ENCODE measurements around the gene GNS. TPM values are rescaled to one million over a fixed set of nuclear protein-coding genes. Genes with fewer than 3 reads are reported as not detected.

GNS gene
- total RNA-seq, 3 donors from 2014 or later: 57.4 to 79.2 (median 72.9) TPM

DNA sequence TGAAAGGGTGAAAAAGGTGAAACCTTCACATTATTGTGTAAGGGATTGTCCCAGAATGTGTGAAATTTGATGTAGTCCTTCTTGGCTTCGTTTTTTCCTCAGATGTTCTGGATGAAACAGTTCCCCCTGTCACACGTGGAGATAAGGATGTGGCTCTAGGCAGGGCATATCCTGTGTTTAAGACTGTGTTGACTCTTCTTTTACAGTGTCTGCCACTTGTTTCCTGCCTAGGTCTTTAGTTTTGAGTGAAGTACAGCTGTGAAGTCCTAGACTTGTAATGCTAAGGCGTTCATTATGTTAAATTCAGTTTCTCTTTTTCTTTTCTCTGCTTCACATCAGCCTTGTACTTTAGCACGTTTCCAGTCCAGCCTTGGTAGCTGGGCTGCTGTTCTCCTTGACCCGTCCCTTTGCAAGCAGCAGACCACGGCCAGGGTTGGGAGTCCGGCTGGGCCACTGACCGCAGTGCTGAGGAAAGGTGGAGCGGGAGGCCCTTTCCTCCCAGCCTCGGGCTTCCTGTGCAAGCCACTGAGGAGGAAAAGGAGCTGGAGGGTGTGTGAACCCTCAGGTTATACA is 89.8 kb downstream of the GNS start:
- H3K36me3 ChIP-seq (ENCODE audit: low read depth): no peaks in the 10 kb centered on the region
- ATAC-seq: peak; percentile 59
- peak; percentile 50 to 78 (median 68) for DNase-seq
- H3K4me3 ChIP-seq: no peak overlapping the region
- H3K9me3 ChIP-seq: no peaks in the 10 kb centered on the region
- peaks cover 77% of the 10 kb centered on the region for H3K4me1 ChIP-seq (ENCODE audit: low read depth)
- TF ChIP-seq, protein P1, sequence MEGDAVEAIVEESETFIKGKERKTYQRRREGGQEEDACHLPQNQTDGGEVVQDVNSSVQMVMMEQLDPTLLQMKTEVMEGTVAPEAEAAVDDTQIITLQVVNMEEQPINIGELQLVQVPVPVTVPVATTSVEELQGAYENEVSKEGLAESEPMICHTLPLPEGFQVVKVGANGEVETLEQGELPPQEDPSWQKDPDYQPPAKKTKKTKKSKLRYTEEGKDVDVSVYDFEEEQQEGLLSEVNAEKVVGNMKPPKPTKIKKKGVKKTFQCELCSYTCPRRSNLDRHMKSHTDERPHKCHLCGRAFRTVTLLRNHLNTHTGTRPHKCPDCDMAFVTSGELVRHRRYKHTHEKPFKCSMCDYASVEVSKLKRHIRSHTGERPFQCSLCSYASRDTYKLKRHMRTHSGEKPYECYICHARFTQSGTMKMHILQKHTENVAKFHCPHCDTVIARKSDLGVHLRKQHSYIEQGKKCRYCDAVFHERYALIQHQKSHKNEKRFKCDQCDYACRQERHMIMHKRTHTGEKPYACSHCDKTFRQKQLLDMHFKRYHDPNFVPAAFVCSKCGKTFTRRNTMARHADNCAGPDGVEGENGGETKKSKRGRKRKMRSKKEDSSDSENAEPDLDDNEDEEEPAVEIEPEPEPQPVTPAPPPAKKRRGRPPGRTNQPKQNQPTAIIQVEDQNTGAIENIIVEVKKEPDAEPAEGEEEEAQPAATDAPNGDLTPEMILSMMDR (IDR thresholded peaks at IDR 0.05): no peak
- intact Hi-C loops (cut with DNase I, micrococcal nuclease): no loop called here

DNA sequence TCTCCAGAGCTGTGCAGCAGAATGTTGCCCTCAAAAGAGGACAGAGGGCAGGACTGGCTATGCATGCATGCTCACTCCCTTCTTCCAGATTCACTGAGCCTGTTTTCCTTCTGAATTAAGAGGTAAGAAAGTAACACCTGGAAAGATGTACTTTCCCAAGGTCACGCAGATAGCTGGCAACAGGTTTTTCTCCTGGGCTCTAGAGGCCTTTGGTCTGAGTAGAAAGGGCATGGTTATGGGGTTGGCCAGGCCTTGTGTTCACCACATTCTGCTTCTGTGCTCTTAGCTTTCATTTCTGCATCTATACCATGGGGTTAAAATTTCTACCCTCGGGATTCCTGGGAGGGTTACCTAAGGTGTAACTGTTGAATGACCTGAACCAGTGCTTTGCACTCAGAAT is 91.4 kb downstream of the GNS start:
- intact Hi-C loops (cut with DNase I, micrococcal nuclease): no loop called here
- no peaks in the 10 kb centered on the region for H3K9me3 ChIP-seq
- no peaks in the 10 kb centered on the region for H3K36me3 ChIP-seq (ENCODE audit: low read depth)
- ATAC-seq (no peak), DNase-seq (no peak)
- no peak overlapping the region for H3K4me3 ChIP-seq
- TF ChIP-seq, protein P1 (IDR thresholded peaks at IDR 0.05): no peak
- H3K4me1 ChIP-seq (ENCODE audit: low read depth): peaks cover 61% of the 10 kb centered on the region

DNA sequence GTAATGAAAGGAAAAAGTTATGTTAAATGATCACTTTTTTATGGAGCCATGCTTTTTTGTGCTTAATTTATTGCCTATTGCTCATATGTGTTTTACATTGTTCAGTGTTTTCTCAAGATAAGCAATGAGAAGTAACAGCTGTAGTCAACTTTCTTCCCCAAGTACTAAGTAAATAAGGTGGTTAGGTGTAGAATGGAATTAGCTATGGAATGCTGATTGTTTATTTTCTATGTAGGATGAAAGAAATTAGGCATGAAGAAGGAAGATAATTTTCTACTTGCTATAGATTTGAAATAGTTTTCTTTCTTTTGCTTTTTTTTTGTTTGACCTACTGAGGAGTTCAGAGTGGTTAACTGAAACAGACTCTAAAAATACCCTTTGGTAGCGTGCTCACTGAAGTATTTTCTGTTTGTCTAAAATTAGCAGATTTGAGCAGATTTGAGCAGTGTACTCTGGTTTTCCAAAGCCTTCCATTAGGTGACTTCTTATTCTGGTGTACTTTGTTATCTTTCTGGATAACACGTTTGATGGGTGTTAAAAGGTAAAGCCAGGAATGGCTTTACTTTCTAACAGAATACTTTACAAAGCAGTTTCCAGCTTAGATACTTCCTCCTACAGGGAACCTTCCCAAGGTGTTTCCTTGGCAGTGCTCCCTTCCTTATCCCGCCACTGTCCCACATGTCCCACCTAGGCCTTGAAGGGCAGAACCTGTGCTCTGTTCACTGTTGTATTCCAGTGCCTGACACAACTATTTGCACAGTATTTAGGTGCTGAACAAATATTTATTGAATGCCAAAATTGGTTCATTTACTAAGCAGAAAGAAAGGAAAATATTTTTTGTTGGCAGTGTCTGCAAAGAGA is 92.9 kb downstream of the GNS start:
- Histone ChIP-seq H3K36me3 (ENCODE audit: low read depth) (no peaks in the 10 kb centered on the region), H3K9me3 (no peaks in the 10 kb centered on the region), H3K4me1 (ENCODE audit: low read depth) (peaks cover 53% of the 10 kb centered on the region), H3K4me3 (no peak overlapping the region)
- TF ChIP-seq, protein P1 (IDR thresholded peaks at IDR 0.05): no peak
- ATAC-seq (peak; percentile 55), DNase-seq (no peak)
- intact Hi-C loops (cut with DNase I, micrococcal nuclease): no loop called here

DNA sequence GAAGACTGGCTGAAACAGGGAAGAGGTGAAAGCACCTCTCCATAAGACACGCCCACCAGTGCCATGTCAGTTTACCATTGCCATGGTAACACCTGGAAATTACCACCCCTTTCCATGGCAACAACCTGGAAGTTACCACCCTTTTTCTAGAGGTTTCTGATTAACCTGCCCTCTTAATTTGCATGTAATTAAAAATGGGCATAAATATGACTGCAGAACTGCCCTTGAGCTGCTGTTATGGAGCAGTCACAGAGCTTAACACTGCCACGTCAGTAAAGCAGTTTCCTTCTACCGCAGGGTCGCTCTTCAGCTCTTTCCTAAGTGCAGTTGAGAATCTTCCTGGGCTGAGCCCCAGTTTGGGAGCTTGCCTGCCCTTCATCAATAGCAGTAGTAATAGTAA is 93.7 kb downstream of the GNS start:
- peak in 2 of 3 donors; percentile 32 to 59 for DNase-seq
- ATAC-seq: peak; percentile 71
- TF ChIP-seq, protein P1 (IDR thresholded peaks at IDR 0.05): no peak
- Histone ChIP-seq H3K9me3 (no peaks in the 10 kb centered on the region), H3K36me3 (ENCODE audit: low read depth) (no peaks in the 10 kb centered on the region), H3K4me1 (ENCODE audit: low read depth) (peaks cover 45% of the 10 kb centered on the region), H3K4me3 (no peak overlapping the region)
- intact Hi-C loops (cut with DNase I, micrococcal nuclease): no loop called here

Other genes with a start within 250 kb of the GNS start
- gene RASSF3, start 148.9 kb downstream of the GNS start, total RNA-seq: 100 to 1,000 TPM in 1 of 3 donors, 10 to 100 TPM in 2; 88.0 to 331 (median 90.2) TPM
- gene TBC1D30, start 65.2 kb upstream of the GNS start, total RNA-seq: 1 to 10 TPM; 3.6 to 8.7 (median 7.4) TPM

Measured in mucosa of descending colon (tissue), 3 donors.